RKO (cell line): ENCODE measurements around the gene KRTAP12-3.
"Not testable (repeated sequence)": the region's sequence is repeated elsewhere in the genome, so short reads cannot be mapped to it uniquely, and the experiment has no call there.

Experiments used
- DNase-seq: peaks from one replicate; pipeline ENCODE4 v3.0.0-alpha.2; 2016; ENCODE audit warnings: low spot score

The KRTAP12-3 gene

GRCh38 chr21:44650973-44651675, 6.6 kb upstream of the KRTAP12-3 start:
- no peak for DNase-seq

DNA sequence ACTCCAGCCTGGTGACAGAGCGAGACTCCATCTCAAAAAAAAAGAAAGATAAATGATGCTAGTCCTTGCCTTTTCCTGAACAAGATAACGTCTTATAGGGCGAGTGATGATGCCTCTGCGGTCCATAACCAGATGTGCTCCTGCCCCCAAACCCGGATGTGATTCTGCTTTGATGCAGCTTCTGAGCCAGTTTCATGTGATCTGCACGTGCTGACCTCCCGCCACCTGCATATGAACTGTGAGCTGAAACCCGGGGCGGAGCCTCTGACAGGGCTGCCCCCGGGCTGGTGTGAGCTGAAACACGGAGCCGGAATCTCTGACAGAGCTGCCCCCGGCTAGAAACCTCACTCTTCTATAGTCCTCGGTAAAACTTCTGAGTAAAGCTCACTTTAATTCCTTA, 4.6 kb upstream of the KRTAP12-3 start:
- DNase-seq: no peak

DNA sequence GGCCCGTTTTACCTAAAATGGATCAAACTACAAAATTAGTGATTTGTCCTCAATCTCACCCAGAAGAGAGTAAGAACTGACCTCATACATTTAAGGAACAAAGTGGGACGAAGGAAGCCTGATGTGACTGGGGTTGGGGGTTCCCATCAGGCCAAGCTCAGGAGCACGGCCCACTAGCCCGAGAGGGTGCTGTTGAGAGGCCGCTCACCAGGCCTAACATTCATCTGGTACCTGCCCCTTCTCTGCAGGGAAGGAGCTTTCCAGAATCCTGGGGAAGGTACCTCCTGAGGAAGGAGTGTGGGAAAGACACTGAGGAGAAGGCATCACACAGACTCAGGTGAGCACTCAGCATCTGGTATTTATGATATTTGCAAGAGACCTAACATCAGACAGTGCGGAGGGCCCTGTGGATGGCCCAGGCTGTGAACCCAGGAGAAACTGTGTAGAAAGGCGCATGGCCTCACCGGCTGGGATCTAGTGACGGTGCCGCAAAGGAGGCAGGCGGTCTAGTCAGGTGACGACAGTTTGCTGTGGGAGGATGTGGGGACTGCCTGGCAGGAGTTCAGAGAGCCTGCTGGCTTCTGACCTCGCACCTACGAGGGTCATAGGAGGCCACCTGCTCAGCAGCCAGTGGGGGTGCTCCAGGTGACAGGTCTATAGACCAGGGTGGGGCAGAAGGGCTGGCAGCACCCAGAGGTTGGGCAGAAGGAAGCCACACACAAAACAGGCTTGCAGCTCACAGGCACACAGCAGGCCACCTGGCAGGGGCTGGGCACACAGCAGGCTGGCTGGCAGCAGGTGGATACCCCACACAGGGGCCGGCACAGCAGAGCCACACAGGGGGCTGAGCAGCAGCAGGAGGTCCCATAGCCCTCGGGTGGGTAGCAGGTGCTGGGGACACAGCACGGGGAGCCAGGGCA, 3.8 kb upstream of the KRTAP12-3 start:
- no peak for DNase-seq

DNA sequence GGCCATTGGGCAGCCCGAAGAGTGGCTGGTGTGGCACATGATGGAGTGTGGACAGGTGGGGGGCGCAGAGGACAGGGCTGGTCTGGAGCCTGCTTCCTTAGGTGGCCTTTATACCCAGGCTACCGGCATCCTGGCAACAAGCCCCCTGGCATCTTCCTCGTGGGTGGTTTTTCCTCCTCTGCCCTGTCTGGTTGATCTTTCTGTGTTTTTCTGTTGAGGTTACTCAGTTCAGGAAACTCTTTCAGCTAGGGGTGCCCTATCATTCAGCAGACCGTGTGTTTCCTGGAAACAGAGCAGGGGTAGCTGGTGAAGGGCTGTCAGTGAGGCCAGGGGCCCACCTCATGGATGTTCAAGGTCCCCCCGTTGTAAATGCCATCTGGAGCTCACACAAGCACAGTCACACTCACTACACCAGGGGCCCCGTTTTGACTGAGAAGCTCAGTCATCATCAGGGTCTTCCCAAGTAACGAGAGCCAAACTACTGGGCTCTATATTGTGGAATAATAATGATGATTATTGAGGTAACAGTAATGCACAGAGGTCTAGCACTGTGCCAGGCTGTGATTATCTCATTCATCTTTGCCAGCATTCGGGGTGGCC, 3.1 kb upstream of the KRTAP12-3 start, which contains the start of gene KRTAP12-4:
Gene KRTAP12-4, minus strand, starts transcription at position 84 of the 600 bp plus-strand sequence. Its CDS starts 45 bp downstream, at position 39.
- DNase-seq: no peak

DNA sequence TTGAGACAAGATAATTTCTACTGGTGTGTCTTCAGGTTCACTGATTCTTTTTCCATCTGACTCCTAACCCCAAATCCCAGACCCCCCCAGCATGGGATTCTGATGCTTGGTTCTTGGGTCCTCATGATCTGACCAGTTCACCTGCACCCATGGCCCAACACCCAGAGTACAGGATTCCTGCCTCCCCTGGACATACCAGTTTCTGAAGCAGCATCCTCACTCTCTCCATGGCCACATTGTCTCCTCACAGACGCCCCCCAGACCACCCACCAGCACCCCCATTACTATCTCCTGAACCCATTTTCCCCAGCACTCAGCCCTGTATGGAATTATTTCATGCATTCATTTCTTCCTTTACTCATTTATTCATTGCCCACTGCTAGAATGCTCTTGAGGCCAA, 864 bp upstream of the KRTAP12-3 start:
- DNase-seq: no peak

- no peak for DNase-seq
Measured at GRCh38 chr21:44658541-44658910, 794 bp downstream of the KRTAP12-3 start.

DNA sequence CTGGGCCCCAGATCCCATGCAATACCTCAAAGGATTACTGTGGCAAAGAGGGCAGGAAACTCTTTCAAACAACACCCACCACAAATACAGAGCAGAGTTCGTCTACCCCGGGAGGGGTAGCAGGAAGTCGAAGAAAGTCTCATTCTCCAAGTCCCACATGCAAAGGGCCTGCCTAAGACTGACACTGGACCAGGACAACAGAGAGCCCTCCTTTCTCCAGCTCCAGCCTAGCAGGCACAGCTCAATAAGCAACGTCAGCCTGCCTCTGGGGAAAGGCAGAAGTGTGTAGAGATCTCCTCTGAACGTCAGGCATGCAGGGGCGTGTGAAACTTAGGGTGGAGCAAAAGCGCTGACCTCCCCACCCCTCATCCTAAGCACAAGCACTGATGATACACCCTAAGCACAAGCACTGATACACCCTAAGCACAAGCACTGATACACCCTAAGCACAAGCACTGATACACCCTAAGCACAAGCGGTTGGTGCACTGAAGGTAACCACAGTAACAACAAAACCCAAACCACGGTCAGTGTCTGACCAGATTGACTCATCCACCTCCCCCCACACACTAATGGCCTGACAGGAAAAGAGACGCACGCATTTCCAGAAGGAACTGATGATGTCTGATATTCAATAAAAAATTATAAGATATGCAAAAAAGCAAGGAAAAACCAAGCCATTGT, 1.3 kb downstream of the KRTAP12-3 start:
- no peak for DNase-seq

- DNase-seq: not testable (repeated sequence)
Measured at GRCh38 chr21:44661567-44661966, 3.8 kb downstream of the KRTAP12-3 start.

DNA sequence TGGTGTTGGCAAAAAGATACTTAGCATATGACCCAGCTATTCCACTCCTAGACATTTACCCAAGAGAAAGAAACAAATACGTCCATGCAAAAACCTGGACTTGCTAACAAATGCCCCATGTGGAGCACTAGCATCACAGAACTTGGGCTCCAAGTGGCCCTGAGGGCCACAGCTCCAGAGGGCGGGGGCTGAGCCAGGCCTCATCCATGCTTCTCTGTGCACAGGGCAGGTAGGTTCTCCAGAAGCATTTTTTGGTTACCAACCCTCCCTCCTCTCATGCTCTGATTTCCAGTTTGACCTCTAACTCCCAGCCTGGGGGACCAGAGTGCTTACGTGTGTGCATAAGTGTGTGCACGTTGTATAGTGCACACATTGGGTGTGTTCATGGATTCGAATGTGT, 7.0 kb downstream of the KRTAP12-3 start:
- DNase-seq: no peak

DNA sequence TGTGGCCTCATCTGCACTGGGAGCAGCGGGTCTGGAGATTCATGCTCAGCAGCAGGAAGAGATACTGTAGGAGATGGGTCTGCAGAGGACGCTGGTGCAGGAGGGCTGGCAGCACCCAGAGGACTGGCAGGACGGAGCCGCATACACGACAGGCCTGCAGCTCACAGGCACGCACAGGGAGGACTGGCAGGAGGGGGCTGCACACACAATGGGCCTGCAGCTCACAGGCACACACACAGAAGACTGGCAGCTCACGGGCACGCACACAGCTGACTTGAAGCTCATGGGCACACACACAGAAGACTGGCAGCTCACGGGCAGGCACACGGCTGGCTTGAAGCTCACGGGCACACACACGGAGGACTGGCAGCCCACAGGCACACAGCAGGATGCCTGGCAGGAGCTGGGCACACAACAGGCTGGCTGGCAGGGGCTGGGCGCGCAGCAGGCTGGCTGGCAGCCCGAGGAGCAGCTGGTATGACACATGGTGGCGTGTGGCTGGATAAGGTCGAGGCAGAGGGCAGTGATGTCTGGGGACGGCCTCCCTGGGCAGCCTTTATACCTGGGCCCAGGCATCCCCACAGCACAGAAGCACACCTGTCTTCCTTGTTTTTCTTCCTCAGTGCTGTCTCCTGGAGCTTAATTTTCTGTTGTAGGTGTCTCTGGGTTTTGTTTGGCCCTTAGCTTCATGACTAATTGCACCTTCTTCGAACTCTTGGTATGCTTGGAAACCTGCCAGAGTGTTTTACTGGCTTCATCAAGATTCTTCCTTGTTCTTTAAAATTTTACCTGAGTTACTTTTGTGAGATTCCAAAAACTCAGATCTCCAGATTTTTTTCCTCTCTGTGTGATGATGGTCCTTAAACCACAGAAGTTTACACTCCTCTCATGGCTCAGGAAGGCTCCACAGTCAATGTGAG, 8.9 kb downstream of the KRTAP12-3 start, which contains the start of gene KRTAP12-2:
Gene KRTAP12-2, minus strand, starts transcription at position 527 of the 920 bp plus-strand sequence. Its CDS starts 41 bp downstream, at position 486.
- DNase-seq: no peak

DNA sequence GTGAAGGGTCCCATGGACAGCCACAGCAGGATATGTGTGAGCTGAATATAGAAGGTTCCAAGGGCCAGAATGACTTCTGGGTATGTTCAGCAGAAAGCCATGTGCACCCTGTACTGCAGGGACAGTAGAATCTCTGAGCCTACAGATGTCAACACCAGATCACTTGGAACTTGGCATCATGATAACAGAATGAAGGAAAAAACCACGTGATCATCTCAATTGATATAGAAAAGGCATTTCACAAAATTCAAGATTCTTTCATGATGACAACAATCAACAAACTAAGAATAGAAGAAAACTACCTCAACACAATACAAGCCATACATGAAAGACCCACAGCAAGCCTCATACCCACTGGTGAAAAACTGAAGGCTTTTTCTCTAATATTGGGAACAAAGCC, 9.9 kb downstream of the KRTAP12-3 start:
- DNase-seq: no peak

- no peak for DNase-seq
Measured at GRCh38 chr21:44670642-44671432, 13.1 kb downstream of the KRTAP12-3 start.

DNA sequence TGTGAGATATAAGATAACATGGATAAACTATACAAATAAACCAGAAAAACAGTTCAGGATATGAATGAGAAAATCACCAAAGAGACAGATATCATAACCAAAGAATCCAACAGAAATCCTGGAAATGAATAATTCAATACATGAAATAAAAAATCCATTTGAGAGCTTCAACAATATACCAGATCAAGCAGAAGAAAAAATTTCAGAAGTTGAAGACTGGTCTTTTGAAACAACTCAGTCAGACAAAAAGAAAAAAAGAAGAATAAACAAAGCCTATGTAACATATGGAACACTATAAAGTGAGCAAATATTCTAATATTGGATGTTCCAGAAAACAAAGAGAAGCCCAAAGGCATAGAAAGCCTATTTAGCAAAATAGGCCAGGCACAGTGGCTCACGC, 14.2 kb downstream of the KRTAP12-3 start:
- DNase-seq: no peak

- DNase-seq: no peak
Measured at GRCh38 chr21:44677881-44678280, 20.1 kb downstream of the KRTAP12-3 start.

GRCh38 chr21:44681152-44681551, 23.4 kb downstream of the KRTAP12-3 start:
- DNase-seq: no peak

DNA sequence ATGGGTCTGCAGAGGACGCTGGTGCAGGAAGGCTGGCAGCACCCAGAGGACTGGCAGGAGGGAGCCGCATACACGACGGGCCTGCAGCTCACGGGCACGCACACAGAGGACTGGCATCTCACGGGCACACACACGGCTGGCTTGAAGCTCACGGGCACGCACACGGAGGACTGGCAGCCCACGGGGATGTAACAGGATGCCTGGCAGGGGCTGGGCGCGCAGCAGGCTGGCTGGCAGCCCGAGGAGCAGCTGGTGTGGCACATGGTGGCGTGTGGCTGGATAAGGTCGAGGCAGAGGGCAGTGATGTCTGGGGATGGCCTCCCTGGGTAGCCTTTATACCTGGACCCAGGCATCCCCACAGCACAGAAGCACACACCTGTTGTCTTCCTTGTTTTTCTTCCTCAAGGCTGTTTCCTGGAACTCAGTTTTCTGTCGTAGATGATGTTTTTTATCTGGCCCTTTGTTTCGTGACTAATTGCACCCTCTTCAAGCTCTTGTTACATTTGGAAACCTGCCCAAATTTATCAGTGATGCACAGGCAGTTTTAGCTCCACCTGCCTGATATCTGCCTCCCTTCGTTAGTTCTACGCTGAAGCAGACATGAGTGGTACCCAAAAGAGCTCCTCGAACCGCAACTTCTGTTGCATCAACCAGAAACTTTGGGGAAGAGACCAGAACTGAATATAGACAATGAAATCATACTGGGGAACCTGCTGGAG, 24.3 kb downstream of the KRTAP12-3 start, which contains the start of gene KRTAP12-1:
Gene KRTAP12-1, minus strand, starts transcription at position 303 of the 719 bp plus-strand sequence. Its CDS starts 40 bp downstream, at position 263.
- no peak for DNase-seq

DNA sequence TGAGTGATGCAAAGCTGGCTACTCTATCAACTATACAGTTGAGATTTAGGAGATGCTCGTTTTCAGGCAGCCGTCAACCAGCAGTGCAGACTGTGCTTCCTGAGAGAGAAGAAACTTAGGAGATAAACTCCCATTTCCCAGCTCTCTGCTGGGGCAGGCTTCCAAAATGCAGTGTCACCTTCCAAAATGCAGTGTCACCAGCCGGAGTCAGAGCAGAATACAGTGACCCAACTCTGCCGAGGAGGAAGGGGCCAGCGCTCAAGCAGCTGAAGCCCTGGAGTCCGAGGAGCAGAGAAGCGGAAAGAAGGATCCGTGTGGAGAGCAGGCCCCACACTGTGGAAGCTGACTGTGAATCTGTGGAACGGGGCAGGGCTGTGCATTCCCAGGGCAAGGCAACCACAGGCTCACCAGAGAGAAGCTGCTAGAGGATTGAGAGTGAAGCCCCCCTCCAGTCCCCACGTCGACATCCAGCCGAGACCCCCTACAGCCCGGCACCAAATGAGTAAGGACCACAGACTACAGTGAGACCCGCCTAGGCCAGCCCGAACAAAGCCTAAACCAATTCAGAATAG, 24.9 kb downstream of the KRTAP12-3 start:
- DNase-seq: no peak

DNA sequence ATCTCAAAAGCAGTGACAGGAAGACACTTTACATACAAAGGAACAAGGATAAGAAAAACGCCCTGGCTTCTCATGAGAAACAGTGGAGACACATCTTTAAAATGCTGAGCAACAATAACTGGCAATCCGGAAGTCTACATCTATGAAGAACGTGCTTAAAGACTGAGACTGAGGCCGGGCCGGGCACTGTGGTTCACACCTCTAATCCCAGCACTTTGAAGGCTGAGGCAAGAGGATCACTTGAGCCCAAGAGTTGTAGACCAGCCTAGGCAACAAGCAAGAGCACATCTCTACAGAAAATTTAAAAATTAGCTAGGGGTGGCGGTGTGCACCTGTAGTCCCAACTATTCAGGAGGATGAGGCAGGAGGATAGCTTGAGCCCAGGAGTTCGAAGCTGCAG, 26.3 kb downstream of the KRTAP12-3 start:
- no peak for DNase-seq

- no peak for DNase-seq
Measured at GRCh38 chr21:44684483-44684882, 26.8 kb downstream of the KRTAP12-3 start.
